HepG2 (cell line): ENCODE results near the gene MAMLD1.

ENCODE experiments used
- ATF5 ChIP-seq: sonication (generic); formaldehyde crosslinking; IDR thresholded peaks from 2 replicates; pipeline ENCODE4 v1.4.0; 2020; ENCODE audit warnings: mild to moderate bottlenecking, low read depth, missing genetic modification reagents
- CTCF ChIP-seq: sonication (generic); formaldehyde crosslinking; IDR thresholded peaks from 2 replicates; pipeline ENCODE4 v1.5.0; 2020; ENCODE audit warnings: mild to moderate bottlenecking, missing genetic modification reagents, moderate library complexity
- HOXD1 ChIP-seq: sonication (generic); formaldehyde crosslinking; IDR thresholded peaks from 2 replicates; pipeline ENCODE4 v1.5.0; 2020; ENCODE audit warnings: missing genetic modification reagents

- TF ChIP-seq HOXD1 (CRISPR knock-in tag), result no peak
- no peak for TF ChIP-seq CTCF (CRISPR knock-in tag)
- no peak for TF ChIP-seq ATF5
These were observed 185.1 kb downstream of the MAMLD1 start for GRCh38 chrX:150548251-150548650.
